IPS-NIHi7 (cell line): Measurements from ENCODE around the gene PRKD2.
"Not testable (repeated sequence)": the region's sequence is repeated elsewhere in the genome, so short reads cannot be mapped to it uniquely, and the experiment has no call there.

Source experiments
- DNase-seq: peaks from one replicate; pipeline ENCODE4 v3.0.0; 2012; ENCODE audit warnings: mixed read lengths; ENCODE audit errors: extremely low spot score

Gene PRKD2

DNA sequence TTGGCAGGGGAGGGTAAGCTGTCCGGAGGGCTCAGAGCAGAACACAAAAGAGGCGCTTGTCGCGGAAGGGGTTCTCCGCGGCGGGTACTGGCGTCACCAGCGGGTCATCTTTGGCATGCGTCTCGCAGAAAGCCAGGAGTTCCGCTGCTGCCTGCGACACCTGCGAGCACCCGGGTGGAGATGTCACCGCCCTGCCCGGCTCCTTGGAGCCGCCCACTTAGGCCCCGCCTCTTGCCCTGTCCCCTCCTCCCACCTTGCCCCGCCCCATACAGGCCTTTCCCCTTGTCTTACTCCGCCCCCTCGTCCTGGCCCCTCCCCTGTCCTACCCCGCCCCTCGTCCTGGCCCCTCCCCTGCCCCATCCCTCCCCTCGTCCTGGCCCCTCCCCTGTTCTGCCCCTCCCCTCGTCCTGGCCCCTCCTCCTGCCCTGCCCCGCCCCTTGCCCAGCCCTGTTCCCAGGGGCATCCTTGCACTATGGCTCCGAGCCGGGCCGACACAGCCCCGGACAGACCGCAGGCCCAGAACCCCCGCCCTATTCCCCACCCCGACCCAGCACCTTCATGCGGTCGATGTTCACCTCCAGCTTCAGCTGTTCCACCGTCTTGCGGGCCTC, 82.8 kb downstream of the PRKD2 start:
- DNase-seq = peak; percentile 98

GRCh38 chr19:46633130-46633529, 83.8 kb downstream of the PRKD2 start:
- DNase-seq = no peak

GRCh38 chr19:46631481-46631880, 85.4 kb downstream of the PRKD2 start:
- DNase-seq = no peak

DNA sequence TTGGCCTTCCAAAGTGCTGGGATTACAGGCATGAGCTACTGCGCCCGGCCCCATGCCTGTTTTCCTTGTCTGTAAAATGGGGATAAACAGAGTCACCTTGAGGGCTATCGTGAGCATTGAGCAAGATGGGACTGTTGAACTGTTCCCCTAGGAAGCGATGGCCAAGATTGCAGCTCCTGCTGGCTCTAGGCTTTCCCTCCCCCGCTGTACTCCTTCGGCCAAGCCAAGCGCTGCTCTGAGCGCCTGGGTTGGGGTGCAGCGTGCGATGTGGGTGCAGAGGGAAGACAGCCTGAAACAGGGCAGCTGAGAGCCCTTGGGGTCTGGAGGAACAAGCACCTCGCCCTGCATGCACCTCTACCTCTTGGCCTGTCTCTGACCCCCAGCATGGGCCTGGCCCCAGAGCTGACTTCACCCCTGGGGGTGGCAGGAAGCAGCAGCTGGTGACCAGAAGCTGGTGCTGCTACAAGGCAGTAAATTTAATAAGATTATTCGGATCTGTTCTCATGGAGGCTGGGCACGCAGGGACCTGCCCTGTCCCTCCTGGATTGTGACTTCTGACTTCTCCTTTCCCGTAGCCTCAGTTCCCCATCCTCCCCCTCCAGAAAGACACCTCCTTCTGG, 86.2 kb downstream of the PRKD2 start:
- no peak for DNase-seq

DNA sequence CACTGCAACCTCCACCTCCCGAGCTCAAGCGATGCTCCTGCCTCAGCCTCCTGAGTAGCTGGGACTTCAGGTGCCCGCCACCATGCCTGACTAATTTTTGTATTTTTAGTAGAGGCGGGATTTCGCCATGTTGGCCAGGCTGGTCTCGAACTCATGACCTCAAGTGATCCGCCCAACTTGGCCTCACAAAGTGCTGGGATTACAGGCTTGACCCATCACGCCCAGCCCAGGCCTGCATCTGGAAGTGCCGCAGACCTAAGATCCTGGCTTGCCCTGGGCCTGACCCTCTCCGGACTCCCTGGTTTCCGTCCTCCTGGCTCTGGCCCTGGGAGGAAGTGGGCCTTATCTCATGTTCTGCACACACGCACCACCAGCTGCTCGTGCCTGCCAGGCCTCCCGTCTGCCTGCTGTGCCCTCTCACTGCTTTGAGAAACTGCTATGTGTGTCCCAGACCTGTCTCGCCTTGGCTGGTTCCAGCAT, 87.3 kb downstream of the PRKD2 start:
- DNase-seq = no peak

- DNase-seq = not testable (repeated sequence)
Measured at GRCh38 chr19:46628970-46629369, 87.9 kb downstream of the PRKD2 start.

GRCh38 chr19:46626446-46626845, 90.5 kb downstream of the PRKD2 start:
- DNase-seq = no peak

DNA sequence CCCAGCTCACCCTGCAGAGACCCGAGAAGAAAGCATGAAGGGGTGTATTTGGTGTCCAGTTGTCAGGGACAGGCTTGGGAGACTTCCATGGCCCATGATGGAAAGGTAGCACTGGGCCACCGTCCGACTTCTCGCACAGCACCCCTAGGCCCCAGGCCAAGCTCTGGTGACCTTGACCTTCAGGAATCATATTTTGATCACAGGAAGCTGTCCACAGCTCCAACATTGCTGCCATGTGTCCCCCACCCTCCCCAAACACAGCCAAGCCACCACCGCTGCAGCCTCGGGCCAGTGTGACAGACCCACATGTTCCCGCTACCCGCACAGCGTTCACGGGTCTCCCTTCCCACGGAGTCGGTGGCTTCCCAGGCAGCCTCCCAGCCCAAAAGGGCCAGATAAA, 91.2 kb downstream of the PRKD2 start:
- DNase-seq = no peak

DNA sequence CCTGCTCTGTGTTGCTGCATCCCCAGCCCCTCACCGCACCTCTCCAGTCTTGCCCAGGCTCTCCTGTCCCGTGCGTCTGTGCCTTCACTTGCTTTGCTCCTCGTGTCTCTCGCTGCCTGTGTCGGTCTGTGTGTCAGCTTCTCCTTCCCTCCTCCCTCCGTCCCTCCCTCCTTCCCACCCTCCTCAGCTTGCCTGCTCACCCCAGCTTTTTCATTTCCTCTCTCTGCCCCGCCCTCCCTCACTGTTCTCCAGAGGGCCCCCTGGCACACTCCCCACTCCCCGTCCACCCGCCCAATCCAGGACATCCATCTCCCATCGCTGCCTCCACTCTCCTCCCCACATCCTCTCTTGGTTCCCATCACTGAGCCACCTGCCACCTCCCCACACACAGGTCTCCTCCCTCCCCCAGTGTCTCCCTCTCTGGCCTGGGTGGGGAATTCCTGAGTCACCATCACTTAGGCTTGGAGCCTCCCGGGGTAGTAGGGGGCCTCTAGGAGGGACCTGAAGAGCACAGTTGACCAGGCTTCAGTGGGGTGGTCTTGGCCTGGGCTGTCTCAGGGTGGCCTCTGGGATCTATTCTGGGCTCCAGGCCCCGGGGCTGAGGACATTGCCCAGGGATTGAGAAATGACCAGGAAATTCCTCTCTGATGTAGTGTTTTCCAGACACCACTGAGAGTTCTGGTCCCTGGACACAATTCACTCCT, 91.8 kb downstream of the PRKD2 start, which contains the start of gene PTGIR:
Gene PTGIR, minus strand, starts transcription at position 132 of the 704 bp plus-strand sequence. CDS start 864 bp downstream, outside the sequence.
- no peak for DNase-seq
